Measurements from ENCODE around the gene IFNA1. TPM values are rescaled to one million over a fixed set of nuclear protein-coding genes. Genes with fewer than 3 reads are reported as not detected.

The IFNA1 gene
- total and polyA plus RNA-seq, 2 experiments from 2014 or later, result not detected

GRCh38 chr9:21399956-21400355 is 40.3 kb upstream of the IFNA1 start (continued):
- TF ChIP-seq CTCF (conservative IDR thresholded peaks at IDR 0.05; ENCODE audit: low read depth in 2 of 2), result no peak

GRCh38 chr9:21402386-21403251 is 37.6 kb upstream of the IFNA1 start:
- Mint-ChIP-seq H3K4me3 (peak overlapping the region; percentile 88), H3K36me3 (ENCODE audit: low read depth) (no peaks in the 10 kb centered on the region), H3K9me3 (no peaks in the 10 kb centered on the region), H3K27me3 (ENCODE audit: insufficient read depth, low read depth, poor library complexity) (peaks cover 19% of the 10 kb centered on the region), H3K4me1 (peaks cover 16% of the 10 kb centered on the region), H3K27ac (no peak overlapping the region)
- H3K9me2 ChIP-seq (ENCODE audit: insufficient read depth), result no peaks in the 10 kb centered on the region; the same call in 1 of the 2 replicates
- peaks cover 36% of the 10 kb centered on the region for H3K27me3 ChIP-seq (ENCODE audit: insufficient read depth)
- ATAC-seq (peak; percentile 98), DNase-seq (ENCODE audit: low spot score) (peak; percentile 84)
- H3K79me2 ChIP-seq (replicated peaks; ENCODE audit: insufficient read depth), result no peaks in the 10 kb centered on the region
- H3F3A ChIP-seq (replicated peaks; ENCODE audit: low read depth), result no peaks in the 10 kb centered on the region; the same call in 1 of the 2 replicates
- H4K20me1 ChIP-seq (replicated peaks; ENCODE audit: insufficient read depth), result no peaks in the 10 kb centered on the region
- H3K27ac ChIP-seq (ENCODE audit: low read depth), result no peak overlapping the region
- peak overlapping the region; percentile 89 for H3K4me3 ChIP-seq
- H2AFZ ChIP-seq, result peak overlapping the region; percentile 99
- H3K4me2 ChIP-seq, result peak overlapping the region; percentile 95
- H3K4me1 ChIP-seq (ENCODE audit: insufficient read depth), result peaks cover 4% of the 10 kb centered on the region; the same call in 1 of the 2 replicates
- H3K36me3 ChIP-seq (ENCODE audit: insufficient read depth), result no peaks in the 10 kb centered on the region
- TF ChIP-seq EZH2phosphoT487 (IDR thresholded peaks at IDR 0.05; ENCODE audit: unreplicated experiment) (no peak), ZNF462 (CRISPR knock-in tag; IDR thresholded peaks at IDR 0.05) (peak; percentile 49), CTCF (conservative IDR thresholded peaks at IDR 0.05; ENCODE audit: low read depth in 2 of 2) (peak; percentile 24 to 30), JUNB (IDR thresholded peaks at IDR 0.05; ENCODE audit: unreplicated experiment) (no peak), ZNF114 (CRISPR knock-in tag; IDR thresholded peaks at IDR 0.05) (0 out of 2 replicates have a peak, but pooled peaks have one; percentile 58), ZNF331 (CRISPR knock-in tag; IDR thresholded peaks at IDR 0.05; ENCODE audit: low read depth) (no peak), CREB1 (CRISPR knock-in tag; IDR thresholded peaks at IDR 0.05; ENCODE audit: low read depth) (no peak), ETS1 (IDR thresholded peaks at IDR 0.05) (no peak), POLR2AphosphoS5 (IDR thresholded peaks at IDR 0.05; ENCODE audit: low read depth) (no peak)

Measured in GM23338 (cell line).